Activated CD8-positive, alpha-beta memory T cell treated with anti-CD3 and anti-CD28 coated beads, Interleukin-2, amount 50 U/mL, for 24 hours (primary cell): ENCODE measurements around the gene RTP2.

Experiments used
- DNase-seq: peaks from one replicate; pipeline ENCODE4 v3.0.0-alpha.2; 2020; ENCODE audit errors: extremely low read depth

The RTP2 gene

GRCh38 chr3:187738331-187739093 lies 36.2 kb upstream of the RTP2 start:
- DNase-seq = no peak

- DNase-seq = no peak
Observed at GRCh38 chr3:187738071-187738330, 35.6 kb upstream of the RTP2 start.

GRCh38 chr3:187737368-187738070 lies 35.2 kb upstream of the RTP2 start:
- no peak for DNase-seq

- no peak for DNase-seq
Observed at GRCh38 chr3:187737006-187737367, 34.6 kb upstream of the RTP2 start.

DNA sequence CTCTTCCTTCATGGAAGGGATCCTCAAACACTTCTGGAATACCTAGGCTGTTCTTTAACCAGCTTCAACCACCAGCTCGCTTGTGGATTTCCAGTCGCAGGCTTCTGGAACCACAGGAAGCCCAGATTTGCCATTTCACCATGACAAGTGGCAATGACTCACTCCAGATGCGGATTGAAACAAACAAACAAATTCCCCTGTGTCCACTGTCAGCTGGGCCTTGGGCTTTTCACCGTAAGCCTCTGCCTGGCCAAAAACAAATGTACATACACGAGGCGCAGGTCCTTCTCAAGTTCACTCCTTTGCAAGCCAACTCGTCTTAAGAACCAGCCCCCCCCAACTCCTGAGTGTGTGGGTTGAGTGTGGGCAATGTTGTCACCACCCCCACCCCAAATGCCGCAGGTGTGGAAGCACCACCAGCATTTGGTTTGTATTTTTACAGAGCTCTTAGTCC lies 34.1 kb upstream of the RTP2 start:
- no peak for DNase-seq

DNA sequence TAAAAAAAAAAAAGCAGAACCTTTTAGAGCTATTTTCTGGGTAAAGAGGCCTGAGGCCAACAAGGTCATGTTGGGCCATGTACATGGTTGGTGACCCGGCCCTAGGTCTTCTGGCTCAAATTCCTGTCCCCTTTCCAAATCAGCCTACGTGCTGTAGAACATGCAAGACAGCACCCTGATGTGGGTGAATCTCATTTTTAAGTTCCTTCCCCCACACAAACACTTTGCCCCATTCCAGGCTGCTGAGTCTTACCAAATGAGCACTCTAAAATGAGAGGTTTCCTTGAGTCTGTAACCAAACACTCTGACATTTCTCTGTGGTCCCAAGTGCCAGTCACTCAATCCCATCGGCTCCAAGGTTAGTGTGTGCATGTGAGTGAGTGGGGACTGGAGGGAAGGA lies 33.5 kb upstream of the RTP2 start:
- DNase-seq = no peak

DNA sequence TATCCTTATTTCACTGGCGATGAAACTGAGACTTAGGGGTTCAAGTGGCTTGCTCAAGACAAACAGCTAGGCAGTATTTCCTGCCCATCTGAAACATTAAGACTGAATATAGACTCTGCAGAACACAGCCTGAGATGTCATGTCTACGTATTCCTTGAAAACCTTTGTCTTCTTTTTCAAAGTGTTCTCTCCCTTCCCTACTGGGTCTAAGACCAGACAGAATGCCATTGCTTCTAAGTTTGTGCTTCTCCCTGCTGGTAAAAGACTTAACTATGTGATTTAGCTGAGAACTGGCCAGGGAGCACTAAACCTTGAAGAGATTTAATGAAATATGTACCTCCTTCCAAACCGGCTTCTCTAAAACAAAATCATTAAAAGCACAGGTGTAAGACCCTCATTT lies 33.0 kb upstream of the RTP2 start:
- DNase-seq = no peak

DNA sequence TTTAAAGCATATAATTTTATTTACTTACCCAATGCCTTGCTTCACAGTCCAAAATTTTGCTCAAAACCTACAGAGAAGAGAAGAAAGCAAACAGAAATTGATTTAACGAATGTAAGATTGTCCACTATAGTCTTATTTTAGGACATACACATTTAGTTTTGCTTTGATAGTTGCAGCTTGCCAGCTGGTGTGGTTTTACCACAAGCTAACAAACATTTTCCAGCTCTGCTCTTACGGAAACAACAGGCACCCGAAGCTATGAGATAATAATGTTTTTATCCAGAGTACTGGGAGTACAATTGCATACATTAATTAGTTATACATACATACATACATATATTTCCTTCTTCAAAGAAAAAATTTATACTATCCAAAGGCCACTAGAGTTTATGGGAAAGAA lies 32.5 kb upstream of the RTP2 start:
- DNase-seq = no peak

- no peak for DNase-seq
Observed at GRCh38 chr3:187733371-187733770, 31.0 kb upstream of the RTP2 start.

- DNase-seq = no peak
Observed at GRCh38 chr3:187729598-187729997, 27.2 kb upstream of the RTP2 start.

DNA sequence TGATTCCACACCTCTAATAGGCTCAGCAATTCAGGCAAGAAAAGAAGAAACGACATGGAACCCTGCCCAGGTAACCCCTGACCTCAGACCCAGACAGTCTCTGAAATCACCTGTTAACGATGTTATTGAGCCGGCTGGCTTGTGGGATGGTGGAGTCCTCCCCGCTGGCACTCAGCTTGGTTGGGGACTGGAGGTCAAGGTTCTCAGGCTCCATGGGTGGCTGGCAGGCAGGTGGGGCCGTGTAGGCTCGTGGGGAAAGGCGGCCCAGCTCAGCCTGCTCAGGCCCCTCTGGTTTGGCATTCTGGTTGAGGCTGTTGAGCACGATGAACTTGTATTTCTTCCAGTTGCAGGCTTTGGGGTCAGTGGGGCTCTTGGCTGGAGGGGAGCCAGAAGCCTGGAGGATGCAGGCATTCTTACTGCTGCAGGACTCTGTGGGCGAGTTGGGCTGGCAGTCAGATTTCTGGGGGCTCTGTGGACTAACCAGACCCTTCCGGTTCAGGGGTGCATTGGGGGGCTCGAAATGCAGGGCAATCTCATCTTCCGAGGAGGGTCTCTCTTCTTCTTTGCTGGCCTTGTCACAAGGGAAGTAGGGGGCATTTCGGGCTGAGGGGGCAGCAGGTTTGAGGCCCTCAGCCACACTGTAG lies 26.7 kb upstream of the RTP2 start:
- no peak for DNase-seq

DNA sequence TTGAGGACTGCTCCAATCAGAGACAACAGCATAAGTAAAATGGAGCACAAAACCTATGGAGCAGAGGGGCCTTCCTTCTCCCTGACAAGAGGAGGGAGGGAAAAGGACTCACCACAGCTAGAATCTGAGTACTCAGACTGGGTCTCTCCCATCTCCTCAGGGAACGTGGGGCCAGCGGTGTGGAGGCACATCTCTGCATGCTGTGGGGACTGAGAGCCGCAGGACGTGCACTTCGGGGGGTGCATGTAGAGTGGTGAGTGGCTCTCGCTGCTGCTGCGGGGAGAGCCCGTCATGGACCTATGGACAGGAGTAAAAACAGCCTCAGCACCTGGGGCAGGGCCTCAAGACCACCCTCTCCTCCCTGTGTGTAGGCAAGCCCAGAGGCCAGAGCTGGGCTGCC lies 25.9 kb upstream of the RTP2 start:
- DNase-seq = no peak

GRCh38 chr3:187726564-187726963 lies 24.2 kb upstream of the RTP2 start:
- no peak for DNase-seq

GRCh38 chr3:187725653-187726370 lies 23.5 kb upstream of the RTP2 start:
- no peak for DNase-seq

DNA sequence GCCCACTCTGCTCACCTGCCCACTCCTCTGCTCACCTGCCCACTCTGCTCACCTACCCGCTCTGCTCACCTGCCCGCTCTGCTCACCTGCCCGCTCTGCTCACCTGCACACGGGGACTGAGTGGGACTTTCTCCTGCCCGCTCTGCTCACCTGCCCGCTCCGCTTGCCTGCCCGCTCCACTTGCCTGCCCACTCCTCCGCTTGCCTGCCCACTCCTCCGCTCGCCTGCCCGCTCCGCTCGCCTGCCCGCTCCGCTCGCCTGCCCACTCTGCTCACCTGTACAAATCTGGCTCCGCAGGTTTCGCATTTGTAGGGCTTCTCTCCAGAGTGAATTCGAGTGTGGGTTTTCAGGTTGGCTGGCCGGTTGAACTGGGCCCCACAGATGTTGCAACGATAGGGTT lies 22.9 kb upstream of the RTP2 start:
- no peak for DNase-seq

DNA sequence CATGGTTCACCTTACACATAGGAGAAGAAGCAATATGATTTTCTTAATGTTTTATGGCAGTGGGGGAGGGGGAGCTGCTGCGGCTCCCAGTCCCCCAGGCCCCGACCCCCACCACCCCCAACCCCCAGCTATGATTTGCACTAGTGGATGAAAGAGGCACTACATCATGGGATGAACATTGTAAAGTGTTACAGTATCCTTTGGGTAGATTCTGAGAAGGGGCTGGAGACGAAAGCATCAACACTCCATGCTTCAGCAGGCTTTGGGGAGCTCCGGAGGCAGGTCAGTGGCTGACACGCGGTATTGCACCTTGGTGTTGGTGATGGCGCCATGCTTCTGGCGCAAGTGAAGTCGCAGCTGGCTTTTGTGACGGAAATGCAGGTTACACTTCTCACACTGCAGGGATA lies 19.9 kb upstream of the RTP2 start:
- DNase-seq = no peak

DNA sequence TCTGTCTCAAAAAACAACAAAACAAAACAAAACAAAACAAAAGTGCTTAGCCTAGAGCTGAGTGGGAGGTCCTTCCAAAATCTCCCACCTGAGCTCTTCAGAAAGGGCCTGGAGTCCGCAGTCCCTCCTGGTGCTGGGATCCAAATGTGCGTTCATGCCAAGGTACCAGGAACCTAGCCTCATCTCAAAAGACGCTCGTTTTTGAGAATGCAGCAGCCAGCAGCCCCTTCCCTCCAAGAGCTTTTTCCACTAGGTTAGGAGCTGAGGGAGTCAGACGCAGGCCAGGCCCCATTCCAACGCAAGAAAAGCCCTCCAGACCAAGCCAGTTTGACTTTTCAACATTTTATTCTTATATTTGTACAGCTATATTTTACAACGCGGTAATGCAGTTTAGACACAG lies 18.7 kb upstream of the RTP2 start:
- no peak for DNase-seq

- no peak for DNase-seq
Observed at GRCh38 chr3:187720337-187720670, 17.9 kb upstream of the RTP2 start.

DNA sequence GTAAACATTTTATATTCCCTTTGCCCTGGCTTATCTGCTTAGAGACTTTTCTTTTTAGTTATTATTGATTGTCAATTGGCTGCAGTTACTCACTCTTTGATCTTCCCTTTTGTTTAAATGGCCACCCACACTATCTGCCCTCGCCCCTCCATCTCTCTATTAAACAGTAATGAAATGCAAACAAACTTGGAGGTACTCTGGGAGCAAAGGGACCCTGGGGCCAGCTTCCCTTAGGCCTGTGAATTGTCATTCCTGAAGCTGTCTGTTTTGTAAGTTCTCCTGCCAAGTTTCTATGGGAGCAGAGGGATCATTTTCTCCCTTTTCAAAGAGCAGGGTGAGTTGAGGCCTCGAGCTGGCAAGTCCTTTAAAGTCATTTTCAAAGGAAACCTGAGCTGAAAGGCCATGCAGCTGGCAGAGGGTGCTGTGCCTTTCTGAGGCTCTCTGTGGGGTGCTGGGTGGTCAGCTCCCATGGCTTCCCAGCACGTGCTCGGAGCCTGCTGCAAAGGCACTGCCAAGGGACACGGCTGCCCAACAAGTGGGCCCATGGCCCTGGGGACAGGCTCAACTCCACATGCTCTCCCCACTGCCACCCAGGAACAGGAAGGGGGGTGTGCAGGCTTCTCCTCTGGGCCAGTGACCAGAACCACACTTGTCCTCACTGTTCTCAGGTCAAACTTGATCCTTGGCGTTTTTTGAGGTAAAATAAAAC lies 17.4 kb upstream of the RTP2 start:
- DNase-seq = no peak

DNA sequence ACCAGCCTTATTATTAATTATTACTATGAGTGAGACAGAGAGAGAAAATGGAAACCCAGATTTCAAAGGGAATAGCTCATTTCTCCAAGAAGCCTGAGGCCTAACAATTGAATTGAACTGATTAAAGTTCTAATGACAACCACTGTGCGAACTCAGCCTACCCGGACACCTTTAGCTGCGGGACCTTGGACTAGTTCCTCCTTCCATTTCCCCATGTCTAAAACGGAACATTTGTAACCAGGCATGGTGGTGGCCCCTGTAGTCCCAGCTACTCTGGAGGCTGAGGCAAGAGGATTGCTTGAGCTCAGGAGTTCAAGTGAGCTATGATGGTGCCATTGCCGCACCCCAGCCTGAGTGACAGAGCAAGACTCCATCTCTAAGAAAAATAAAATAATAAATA lies 16.4 kb upstream of the RTP2 start:
- DNase-seq = no peak

DNA sequence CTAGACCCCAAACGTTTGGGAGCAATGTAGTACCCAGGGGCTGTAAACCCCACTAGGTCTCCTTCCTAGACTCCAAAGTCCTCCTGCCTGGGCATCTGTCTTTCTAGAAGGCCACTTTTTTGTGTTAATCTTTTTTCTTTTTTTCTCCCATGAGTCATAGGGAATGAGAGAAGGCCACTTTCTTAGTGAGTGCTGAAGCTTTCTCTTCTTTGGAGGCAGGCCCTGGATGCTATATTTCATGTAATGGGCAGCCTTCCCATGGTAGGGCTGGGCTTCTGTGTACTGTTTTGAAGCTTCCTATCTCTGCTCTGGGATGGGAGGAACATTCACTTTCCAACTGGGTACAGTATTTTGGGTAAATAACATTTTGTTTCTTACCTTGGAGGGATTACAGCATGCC lies 15.2 kb upstream of the RTP2 start:
- no peak for DNase-seq

- DNase-seq = no peak
Observed at GRCh38 chr3:187714404-187714979, 12.1 kb upstream of the RTP2 start.
